ENCODE measurements around the gene KIF16B. TPM values are rescaled to one million over a fixed set of nuclear protein-coding genes. Genes with fewer than 3 reads are reported as not detected.

KIF16B gene
- total and polyA plus RNA-seq, 9 of the 15 experiments (the other 6 are each of a cell fraction or from before 2014, with no cell fraction given) = 1.00 to 10.6 (median 8.5) TPM

DNA sequence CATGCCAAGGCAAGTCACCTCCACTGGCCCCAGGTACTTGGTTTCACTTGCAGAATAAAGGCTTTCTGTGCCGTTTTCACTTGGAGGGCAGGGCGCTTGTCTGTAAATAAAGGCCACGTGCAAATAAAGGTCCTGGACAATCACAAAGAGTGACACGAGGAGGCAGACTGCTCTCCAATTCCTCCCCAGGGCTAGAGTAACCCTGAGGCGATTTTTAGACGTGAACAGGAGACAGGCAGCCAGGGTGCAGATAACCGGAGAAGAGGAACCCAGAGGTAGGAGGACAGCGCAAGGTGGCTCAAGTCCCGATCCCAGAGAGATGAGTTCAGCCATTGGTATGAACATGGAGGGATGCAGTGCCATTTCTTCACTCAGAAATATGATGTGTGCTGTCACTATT lies 327.4 kb downstream of the KIF16B start (continued):
- TF ChIP-seq, protein P1, sequence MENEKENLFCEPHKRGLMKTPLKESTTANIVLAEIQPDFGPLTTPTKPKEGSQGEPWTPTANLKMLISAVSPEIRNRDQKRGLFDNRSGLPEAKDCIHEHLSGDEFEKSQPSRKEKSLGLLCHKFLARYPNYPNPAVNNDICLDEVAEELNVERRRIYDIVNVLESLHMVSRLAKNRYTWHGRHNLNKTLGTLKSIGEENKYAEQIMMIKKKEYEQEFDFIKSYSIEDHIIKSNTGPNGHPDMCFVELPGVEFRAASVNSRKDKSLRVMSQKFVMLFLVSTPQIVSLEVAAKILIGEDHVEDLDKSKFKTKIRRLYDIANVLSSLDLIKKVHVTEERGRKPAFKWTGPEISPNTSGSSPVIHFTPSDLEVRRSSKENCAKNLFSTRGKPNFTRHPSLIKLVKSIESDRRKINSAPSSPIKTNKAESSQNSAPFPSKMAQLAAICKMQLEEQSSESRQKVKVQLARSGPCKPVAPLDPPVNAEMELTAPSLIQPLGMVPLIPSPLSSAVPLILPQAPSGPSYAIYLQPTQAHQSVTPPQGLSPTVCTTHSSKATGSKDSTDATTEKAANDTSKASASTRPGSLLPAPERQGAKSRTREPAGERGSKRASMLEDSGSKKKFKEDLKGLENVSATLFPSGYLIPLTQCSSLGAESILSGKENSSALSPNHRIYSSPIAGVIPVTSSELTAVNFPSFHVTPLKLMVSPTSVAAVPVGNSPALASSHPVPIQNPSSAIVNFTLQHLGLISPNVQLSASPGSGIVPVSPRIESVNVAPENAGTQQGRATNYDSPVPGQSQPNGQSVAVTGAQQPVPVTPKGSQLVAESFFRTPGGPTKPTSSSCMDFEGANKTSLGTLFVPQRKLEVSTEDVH (IDR thresholded peaks at IDR 0.05; ENCODE audit: low read depth, partially characterized antibody) = no peak
- TF ChIP-seq ZNF253 (CRISPR knock-in tag; conservative IDR thresholded peaks at IDR 0.05) (no peak), SMAD4 (CRISPR knock-in tag; conservative IDR thresholded peaks at IDR 0.05) (no peak), REST (IDR thresholded peaks at IDR 0.05; ENCODE audit: borderline replicate concordance) (no peak), REST (CRISPR knock-in tag; IDR thresholded peaks at IDR 0.05; ENCODE audit: low read depth) (no peak), ZNF217 (CRISPR knock-in tag; IDR thresholded peaks at IDR 0.05) (no peak), TGIF2 (CRISPR knock-in tag; IDR thresholded peaks at IDR 0.05) (no peak), ZNF695 (CRISPR knock-in tag; IDR thresholded peaks at IDR 0.05) (no peak)
